NOMO-1 treated with DMSO at 0.1 percent for 48 hours (cell line): ENCODE measurements around the gene SAMD8.
"Not testable (repeated sequence)": the region's sequence is repeated elsewhere in the genome, so short reads cannot be mapped to it uniquely, and the experiment has no call there.

ENCODE experiments used
- DNase-seq: peaks from one replicate; lab custom pipeline; 2025; ENCODE audit not compliant: unreplicated experiment; lab: John Stamatoyannopoulos, UW

The SAMD8 gene

DNA sequence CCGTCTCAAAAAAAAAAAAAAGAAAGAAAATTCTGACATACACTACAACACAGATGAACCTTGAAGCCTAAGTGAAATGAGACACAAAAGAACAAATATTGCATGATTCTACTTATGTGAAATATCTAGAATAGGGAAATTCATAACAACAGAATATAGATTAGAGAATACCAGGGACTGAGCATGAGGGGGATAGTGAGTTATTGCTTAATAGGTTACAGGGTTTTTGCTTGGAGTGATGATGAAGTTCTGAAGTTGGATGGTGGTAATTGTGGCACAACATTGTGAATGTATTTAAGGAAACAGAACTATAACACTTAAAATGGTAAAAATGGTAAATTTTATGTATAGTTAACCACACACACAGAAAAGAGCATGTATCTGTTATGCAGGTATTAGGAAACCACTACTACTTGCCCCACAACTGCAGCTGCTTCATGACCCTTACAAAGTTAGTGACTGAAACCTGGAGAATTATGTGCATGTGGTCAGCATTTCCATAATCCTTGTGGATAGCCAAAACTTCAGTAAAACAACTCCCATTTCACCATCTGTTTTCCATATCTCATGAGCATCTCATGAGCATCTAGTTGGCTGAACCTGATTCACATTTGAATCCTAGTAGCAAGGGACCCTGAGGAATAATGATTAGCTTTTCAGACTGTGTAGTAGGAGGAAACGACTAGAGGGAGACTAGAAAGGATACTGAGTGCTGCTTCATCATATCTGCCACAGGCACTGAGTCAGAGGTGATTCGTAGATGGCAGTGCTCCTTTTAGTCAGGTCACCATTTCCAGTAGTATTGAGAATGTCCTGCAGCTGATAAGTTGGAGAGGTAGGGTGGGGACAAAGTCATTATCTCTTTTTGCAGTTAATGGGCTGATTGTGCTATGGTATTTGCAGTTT is 26.3 kb downstream of the SAMD8 start:
- DNase-seq, result peak; percentile 19

DNA sequence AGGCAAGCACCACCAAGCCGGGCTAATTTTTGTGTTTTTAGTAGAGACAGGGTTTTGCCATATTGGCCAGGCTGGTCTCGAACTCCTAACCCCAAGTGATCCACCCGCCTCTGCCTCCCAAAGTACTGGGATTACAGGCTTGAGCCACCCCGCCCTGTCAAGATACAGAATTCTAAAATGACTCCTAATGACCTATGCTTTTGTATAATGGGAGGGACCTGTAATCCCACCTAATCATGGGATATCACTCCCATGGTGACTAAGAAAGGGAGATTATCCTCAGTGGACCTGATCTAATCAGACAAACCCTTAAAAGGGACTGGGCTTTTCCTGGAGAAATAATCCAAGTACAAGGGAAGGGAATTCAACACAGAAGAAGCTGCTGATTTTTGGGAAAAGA is 28.8 kb downstream of the SAMD8 start:
- DNase-seq, result no peak

- DNase-seq, result no peak
Observed at GRCh38 chr10:75143353-75143752, 31.9 kb downstream of the SAMD8 start.

- DNase-seq, result peak; percentile 11
Observed at GRCh38 chr10:75145590-75145989, 34.1 kb downstream of the SAMD8 start.

DNA sequence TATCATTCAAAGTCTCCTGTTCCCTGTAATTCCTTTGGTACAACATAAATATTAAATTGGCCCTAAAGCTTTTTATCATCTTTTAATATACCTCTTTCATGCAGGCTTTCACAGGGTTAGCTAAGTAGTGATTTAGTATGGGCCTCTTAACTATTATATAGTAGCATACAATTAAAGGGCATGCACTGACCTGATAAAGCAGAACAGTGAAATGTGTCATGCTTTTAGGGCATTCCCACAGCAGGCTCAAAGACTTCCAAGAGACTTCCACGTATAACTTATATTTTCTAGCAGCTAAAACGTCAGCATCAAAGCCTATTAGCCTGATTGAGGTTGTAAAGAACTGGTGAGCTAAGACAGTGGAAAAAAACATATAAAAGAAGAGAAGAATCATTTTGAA is 35.3 kb downstream of the SAMD8 start:
- no peak for DNase-seq

DNA sequence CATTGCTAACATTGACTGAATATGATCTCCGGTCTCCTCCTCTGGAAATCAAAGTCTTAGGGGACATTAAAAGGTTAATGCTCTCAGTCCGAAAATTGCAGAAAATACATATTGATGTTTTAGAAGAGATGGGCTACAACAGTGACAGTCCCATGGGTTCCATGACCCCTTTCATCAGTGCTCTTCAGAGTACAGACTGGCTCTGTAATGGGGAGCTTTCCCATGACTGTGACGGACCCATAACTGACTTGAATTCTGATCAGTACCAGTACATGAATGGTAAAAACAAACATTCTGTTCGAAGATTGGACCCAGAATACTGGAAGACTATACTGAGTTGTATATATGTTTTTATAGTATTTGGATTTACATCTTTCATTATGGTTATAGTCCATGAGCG is 39.2 kb downstream of the SAMD8 start:
- no peak for DNase-seq

GRCh38 chr10:75159519-75159918 is 48.1 kb downstream of the SAMD8 start:
- DNase-seq, result no peak

GRCh38 chr10:75165684-75166622 is 54.5 kb downstream of the SAMD8 start:
- DNase-seq, result peak; percentile 93

DNA sequence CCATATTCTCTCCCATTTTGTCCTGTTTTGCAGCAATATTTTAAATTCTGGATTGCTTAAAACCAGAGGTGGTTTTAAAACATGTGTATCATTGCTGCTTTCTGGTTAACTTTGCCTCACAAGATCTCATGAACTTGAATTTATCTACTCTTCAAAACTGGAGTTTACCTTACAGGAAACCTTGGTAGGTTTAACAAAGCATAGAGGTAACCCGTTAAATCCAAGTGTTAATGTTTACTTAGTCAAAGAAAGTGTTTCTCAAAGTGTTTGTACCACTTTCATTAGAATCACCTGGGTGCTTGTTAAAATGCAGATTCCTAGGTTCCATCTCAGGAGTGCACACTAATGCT is 55.1 kb downstream of the SAMD8 start:
- no peak for DNase-seq

DNA sequence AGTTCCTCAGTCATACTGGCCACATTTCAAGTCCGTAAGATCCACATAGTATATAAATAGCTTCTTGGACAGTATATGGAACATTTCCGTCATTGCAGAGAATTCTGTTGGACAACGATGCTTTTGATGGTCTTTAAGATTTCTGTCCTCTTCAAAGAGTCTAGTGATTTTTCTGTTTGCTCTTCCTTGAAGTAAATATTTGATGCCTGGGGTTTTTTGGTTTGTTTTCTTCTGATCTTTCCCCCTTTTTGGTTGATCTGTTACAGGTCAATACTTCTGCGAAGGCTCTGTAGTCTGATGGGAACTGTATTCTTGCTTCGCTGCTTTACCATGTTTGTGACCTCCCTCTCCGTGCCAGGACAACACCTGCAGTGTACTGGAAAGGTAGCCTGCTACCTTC is 56.8 kb downstream of the SAMD8 start:
- DNase-seq, result no peak

DNA sequence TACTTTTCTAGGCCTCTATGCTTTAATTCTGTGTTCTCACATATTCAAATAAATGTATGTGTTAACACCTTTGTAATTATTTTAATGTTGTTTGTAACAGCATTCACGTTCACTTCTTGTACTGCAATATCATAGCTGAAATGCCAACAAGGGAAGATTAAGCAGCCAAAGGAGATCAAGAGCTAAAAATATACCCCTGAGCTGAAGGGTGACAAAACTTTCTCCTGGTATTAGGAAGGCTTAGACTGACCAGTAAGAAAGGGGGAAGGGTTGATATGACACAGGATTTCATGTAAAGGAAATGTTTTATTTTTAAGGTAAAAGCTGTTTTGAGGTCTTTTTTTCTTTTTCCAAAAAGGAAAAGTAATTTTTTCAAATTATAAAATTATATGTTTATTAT is 58.8 kb downstream of the SAMD8 start:
- no peak for DNase-seq

DNA sequence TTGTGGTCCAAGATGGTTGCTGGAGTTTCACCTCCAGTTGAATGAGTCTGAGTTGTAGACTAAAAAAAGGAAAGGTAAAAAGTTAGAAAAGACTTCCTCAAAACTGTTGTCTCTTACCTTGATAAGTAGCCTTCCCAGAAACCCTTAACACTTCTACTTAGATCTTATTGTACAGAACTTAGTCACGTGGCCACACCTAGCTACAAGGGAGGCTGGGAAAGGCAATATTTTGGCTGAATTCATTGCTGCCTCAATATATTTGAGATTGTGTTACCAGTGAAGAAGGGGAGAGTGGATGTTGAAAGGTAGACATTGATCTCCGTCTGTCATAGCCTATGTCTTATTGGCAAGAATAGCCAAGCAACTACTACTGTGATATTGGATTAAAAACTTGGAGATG is 63.6 kb downstream of the SAMD8 start:
- DNase-seq, result no peak

DNA sequence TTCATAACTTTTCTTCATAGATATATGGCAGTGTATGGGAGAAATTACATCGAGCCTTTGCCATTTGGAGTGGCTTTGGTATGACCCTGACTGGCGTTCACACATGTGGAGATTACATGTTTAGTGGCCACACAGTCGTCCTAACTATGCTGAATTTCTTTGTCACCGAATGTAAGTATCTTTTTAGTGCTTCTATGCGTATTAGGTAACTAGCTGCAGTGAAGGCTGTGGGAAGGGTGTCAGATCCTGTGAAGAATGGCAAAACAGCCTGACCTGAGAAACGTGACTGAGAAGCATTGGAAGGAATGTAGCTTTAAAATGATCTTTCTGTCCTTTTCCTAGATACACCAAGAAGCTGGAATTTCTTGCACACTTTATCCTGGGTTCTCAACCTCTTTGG is 64.6 kb downstream of the SAMD8 start:
- no peak for DNase-seq

DNA sequence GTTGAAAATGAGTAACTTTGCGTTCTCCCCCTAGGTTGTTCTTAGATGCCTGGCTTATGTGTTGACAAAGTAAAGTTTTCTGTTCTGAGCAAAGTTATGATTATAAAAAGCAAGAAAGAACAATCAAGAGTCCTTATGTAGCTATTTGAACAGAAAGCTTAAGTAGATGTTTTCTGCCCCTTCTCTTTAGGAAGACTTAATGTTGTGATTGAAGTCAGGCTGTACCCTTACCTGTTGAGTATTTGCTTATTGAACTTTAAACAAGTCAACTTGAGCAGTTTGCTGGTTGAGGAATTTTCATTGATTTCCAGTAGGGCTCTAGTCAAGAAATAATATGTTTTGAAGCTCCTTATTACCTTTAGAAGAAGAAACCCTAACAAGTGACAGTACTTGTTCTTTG is 65.3 kb downstream of the SAMD8 start:
- DNase-seq, result no peak

DNA sequence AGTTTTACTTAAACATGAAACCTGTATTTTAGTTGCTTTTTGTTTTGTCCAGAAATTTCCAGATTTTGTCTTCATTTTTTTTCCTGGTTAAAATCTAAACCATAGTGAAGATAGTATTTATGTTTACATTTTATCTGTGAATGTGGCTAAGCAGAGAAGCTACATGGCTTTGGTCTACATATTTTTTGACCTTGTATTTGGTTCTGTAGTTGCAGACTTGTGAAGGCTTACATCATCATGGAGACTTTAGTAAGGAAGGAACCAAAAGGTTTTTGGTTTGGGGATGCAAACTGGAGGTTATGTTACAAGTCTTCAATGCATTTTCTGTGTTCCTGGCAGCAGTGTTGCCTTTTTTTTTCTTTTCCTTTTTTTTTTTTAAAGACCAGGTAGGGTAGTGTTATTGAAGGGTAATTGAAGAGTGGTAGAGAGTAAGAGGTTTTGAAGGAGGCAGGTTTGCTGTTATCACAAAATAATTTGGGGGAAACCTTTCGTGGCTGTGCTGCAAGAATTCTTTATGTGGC is 68.3 kb downstream of the SAMD8 start:
- DNase-seq, result no peak

DNA sequence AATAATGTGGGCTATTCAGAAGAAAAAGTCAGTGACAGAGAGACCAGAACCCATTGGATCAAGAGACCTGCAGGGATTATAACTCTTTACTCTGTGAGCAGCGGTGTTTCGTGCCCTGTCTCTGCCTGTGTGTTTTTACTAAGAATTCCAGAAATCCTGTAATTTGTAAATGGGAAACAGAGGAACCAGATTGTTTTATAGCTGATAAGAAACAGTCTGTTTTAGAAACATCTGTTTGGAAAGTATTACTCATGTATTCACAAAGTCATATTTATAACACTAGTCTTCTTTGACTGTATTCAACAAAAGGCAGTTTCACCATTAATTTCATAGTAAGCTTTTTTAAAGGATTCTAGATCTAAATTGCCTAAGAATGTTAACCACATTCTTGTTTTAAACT is 69.1 kb downstream of the SAMD8 start:
- no peak for DNase-seq

GRCh38 chr10:75181073-75181472 is 69.6 kb downstream of the SAMD8 start:
- no peak for DNase-seq

DNA sequence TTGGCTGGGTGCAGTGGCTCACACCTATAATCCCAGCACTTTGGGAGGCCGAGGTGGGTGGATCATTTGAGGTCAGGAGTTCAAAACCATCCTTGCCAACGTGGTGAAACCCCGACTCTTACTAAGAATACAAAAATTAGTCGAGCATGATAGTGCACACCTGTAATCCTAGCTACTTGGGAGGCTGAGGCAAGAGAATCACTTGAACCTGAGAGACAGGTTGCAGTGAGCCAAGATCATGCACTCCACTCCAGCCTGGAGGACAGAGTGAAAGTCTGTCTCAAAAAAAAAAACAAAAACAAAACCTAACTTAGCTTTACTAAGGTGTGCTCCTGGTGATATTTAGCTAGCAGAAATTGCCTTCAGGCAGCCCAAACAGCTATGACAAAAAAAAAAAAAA is 74.9 kb downstream of the SAMD8 start:
- no peak for DNase-seq

- DNase-seq, result peak; percentile 59
Observed at GRCh38 chr10:75187961-75188426, 76.5 kb downstream of the SAMD8 start.

- DNase-seq, result not testable (repeated sequence)
Observed at GRCh38 chr10:75188522-75188921, 77.1 kb downstream of the SAMD8 start.

- no peak for DNase-seq
Observed at GRCh38 chr10:75189266-75190096, 78.0 kb downstream of the SAMD8 start.
